OCI-LY7 (cell line): ENCODE results near the gene NID2.

ENCODE experiments used
- EZH2phosphoT487 ChIP-seq: fragments of 200-600 bp; sonication (generic); IDR thresholded peaks from 2 replicates; pipeline ENCODE4 v1.6.1; 2018; ENCODE audit warnings: low read depth, borderline replicate concordance, mild to moderate bottlenecking, mixed run types, antibody characterized with exemption, low read length, moderate library complexity, mixed read lengths
- TF ChIP-seq, protein P1 (sequence below): fragments of 200-600 bp; sonication (generic); conservative IDR thresholded peaks from 2 replicates; pipeline ENCODE4 v1.5.1; 2014; ENCODE audit warnings: mild to moderate bottlenecking, antibody characterized with exemption, low read length, moderate library complexity, mixed read lengths

DNA sequence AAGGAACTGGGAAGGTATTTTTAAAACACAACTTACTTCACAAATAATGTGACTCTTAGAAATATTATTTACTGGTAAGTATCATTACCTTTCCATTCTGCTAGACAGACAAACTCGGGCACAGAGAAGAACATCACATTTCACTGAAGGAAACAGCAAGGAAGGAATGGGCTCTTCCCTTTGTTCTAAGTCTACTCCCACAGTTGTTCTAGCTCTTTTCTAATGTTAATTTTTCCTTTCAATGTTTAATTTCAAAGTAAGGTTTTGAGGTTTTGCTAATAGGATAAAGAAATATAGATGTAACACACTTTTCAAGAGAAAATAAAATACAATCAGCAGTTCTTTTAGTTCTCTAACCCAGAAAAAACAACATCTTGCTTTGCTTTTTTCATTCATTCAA lies 7.0 kb downstream of the NID2 start:
- TF ChIP-seq, protein P1, sequence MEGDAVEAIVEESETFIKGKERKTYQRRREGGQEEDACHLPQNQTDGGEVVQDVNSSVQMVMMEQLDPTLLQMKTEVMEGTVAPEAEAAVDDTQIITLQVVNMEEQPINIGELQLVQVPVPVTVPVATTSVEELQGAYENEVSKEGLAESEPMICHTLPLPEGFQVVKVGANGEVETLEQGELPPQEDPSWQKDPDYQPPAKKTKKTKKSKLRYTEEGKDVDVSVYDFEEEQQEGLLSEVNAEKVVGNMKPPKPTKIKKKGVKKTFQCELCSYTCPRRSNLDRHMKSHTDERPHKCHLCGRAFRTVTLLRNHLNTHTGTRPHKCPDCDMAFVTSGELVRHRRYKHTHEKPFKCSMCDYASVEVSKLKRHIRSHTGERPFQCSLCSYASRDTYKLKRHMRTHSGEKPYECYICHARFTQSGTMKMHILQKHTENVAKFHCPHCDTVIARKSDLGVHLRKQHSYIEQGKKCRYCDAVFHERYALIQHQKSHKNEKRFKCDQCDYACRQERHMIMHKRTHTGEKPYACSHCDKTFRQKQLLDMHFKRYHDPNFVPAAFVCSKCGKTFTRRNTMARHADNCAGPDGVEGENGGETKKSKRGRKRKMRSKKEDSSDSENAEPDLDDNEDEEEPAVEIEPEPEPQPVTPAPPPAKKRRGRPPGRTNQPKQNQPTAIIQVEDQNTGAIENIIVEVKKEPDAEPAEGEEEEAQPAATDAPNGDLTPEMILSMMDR: no peak
- TF ChIP-seq EZH2phosphoT487: no peak
